GM19023 (cell line): ENCODE results near the gene SPRY4.
"Not testable (repeated sequence)": the region's sequence is repeated elsewhere in the genome, so short reads cannot be mapped to it uniquely, and the experiment has no call there.

Experiments used
- ATAC-seq: cut with Tn5 transposase; IDR thresholded peaks from one replicate; pipeline ENCODE4 v1.9.1; 2021; ENCODE audit warnings: mild to moderate bottlenecking, moderate library complexity; ENCODE audit not compliant: unreplicated experiment

The SPRY4 gene, protein sequence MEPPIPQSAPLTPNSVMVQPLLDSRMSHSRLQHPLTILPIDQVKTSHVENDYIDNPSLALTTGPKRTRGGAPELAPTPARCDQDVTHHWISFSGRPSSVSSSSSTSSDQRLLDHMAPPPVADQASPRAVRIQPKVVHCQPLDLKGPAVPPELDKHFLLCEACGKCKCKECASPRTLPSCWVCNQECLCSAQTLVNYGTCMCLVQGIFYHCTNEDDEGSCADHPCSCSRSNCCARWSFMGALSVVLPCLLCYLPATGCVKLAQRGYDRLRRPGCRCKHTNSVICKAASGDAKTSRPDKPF

DNA sequence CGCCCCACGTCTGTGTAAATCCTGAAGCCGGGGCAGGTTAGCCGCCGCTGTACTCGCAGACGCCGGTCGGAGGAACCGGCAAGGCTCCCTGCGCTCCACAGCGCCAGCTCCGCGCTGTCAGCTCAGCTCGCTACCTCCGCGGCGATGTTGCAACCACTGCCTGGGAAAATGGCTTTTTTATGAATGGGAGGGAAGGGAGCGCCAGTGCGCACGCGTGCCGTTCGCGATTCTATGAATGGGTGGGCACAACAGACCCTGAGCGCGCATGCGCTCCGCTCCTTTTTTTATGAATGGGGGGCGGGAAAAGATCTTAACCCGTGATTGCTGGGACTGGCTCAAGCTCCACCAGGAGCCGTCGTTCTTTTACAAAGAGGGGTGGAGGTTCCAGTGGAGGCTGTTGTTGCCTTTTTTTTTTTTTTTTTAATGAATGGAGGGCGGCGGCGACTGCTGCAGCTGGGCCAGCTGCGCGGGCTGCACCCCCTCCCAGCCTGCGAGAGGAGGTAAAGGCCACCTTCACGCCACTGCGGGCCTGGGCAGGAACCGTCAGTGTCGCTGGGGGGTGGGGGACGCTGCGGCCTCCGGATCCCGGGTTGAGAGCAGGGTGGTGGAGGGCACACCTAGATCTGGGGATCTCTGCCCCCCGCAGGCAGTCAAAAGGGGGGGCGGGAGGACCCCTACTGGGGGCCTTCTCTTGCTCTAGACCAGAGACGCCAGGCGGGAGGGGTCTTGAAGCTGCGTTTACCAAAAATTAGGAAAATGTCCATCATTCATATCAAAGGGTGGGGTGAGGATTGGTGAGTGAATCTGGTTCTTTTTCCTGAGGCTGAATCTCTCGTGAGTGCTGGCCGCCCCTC, at the start of gene SPRY4:
Gene SPRY4, minus strand, starts transcription at position 151 of the 854 bp plus-strand sequence. CDS start 9,913 bp downstream, outside the sequence.
- ATAC-seq, result peak; percentile 75

DNA sequence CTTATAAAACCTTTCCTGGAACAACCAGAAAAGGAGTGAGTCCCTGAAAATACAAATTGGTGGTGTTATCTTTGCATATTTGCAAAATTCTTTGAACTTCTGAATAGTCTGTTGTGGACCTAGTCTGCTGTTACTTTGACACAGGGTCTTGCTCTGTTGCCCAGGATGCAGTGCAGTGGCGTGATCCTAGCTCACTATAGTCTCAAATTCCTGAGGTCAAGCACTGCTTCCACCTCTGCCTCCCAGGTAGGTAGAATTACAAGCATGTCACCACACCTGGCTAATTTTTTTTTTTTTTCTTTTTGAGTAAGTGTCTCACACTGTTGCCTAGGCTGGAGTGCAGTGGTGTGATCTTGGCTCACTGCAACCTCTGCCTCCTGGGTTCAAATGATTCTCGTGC, 43.7 kb upstream of the SPRY4 start:
- ATAC-seq, result no peak

DNA sequence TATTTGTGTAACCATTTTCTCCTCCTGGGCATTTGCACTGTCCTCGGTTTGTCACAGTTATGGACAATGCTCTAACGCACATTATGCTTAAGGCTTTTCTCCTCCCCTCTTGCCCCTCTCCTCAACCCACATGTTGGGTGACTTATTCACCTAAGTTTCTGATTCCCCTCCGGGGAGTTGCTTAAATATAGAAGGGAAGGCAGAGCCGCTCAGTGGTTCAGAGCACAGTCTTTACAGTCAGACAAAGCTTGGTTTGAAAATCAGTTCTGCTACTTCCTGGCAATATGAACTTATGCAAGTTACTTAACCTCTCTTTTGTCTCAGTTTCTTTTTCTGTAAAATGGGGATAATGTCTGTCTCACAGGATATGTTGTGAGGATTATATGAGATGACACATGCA, 41.2 kb upstream of the SPRY4 start:
- no peak for ATAC-seq

DNA sequence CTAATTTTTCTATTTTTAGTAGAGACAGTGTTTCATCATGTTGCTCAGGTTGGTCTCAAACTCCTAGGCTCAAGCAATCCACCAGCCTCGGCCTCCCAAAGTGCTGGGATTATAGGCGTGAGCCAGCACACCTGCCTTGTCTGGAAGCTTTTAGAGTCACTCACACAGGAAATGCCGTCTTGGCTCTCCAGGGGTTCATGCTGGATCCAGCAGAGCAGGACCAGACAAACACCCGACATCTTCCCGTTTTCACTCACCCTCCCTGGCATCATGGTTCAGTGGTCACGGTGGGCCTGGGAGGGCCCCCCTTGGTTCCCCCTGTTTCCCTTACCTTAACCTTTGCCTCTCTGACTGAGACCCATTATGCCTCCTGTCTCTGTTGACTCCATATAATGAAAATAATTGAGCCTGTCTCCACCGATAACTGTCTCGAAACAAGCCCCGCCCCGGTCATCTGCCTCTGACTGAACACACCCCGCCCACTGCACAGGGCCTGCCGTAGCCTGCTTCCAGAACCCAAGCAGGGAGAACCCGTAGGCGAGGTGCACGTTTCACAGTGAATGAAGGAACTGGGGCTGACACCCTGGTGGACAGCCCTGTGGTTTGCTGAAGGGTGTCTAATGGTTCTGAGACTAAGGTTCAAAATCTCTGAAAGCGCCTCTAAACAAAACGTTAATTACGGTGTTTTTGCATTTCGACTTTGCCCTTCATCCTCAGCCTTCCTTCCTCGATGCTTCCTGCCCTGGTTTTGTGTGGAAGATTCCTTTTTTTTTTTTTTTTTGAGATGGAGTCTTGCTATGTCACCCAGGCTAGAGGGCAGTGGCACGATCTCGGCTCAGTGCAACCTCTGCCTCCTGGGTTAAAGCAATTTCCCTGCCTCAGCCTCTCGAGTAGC, 39.7 kb upstream of the SPRY4 start:
- peak; percentile 69 for ATAC-seq

DNA sequence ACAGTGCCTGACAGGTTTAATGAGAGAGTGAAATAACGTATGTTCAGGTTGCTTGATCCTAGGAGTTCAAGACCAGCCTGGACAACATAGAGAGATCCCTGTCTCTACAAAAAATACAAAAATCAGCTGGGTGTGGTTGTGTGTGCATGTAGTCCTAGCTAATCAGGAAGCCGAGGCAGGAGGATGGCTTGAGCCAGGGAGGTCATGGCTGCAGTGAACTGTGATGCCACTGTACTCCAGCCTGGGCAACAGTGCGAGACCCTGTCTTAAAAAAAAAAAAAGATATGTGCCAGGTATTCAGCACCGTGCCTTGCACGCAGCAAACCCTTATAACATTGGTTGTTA, 38.8 kb upstream of the SPRY4 start:
- ATAC-seq, result no peak

DNA sequence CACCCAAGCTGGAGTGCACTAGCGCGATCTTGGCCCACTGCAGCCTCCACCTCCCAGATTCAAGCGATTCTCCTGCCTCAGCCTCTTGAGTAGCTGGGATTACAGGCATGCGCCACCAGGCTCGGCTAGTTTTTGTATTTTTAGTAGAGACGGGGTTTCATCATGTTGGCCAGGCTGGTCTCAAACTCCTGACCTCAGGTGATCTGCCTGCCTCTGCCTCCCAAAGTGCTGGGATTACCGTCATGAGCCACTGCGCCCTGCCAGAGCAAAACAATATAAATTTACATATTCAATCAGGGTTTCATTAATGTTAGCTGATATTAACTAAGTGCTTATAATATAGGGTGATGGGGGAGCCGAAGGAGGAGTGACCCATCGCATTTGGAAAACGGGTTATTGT, 37.4 kb upstream of the SPRY4 start:
- ATAC-seq, result not testable (repeated sequence)

DNA sequence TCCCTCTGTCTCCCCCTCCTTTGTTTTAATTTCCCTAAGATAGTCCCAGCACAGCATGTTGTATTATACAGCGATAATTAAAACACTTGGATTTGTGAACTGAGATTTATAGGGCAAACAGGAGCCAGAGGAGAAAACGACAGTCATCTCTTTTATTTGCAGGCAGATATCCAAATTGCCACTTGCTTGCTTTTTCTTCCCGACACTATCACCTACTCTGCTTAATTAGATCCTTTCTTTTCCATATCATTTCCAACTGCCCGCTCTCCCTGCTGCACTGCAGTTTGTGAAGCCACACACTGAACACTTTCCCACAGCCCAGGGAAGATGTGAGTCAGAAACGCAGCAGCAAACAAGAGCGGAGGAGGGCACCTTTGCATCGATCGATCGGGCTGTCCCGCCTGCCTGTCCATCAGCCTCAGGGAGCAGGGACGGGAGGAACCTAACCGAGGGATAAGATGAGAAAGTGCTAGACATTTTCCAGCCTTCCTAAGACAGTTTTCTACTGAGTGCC, 35.8 kb upstream of the SPRY4 start:
- ATAC-seq, result no peak

DNA sequence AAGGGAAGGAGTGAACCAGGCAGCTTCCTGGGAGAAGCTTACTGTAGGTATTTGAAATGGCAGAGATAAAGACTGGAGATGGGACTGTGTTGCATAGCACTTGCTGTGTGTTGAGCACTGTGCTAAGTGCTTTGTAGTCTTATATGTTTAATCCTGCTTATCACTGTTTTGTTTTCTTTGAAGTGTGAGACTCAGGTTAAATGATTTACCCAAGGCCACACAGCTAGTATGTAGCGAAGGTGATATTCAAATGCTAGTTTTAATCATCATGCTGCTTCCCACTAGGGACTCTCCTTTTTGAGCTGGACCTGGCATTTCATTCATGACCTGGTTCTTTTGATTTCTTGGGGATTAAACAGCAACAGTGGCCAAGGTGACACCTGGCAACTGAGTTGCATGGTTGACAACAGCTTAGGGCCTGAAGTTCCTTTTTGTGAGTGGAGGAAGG, 35.3 kb upstream of the SPRY4 start:
- no peak for ATAC-seq

DNA sequence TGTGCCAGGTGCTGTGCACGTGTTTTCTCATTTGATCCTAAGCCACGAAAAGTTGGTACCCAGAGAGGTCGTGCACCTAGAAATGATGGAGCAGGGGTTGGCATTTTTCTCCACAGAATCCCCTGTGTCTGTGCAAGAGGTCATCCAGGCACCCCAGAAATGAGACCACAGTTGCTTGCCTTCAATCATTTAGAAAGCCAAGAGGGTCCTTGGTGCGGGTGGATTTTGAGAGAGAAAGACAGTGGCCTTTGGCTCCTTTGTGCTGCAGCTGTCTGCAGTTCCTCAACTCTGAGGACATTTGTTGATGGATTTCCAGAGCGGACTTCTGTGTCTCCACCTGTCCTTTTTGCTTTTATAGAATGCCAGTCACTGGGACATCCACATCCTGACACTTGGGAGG, 33.8 kb upstream of the SPRY4 start:
- ATAC-seq, result no peak

DNA sequence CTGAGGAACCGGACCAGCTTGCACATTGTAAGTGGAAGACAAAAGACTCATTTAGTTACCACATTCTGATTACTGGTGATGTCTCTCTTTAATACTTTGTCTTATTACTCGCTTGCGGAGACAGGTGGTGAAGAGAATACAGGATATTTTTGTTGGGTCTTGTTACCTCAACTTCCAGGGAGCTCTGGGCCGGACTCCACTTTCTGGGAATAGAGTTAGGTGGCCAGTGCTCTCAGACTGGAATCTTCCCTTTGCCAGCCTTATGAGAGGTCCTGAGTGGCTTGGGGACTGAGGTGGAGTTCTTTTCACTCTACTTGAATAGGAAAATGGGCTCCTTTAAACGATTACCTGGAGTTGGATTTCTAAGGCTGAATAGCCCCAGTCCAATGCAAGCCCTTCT, 33.3 kb upstream of the SPRY4 start:
- ATAC-seq, result no peak

DNA sequence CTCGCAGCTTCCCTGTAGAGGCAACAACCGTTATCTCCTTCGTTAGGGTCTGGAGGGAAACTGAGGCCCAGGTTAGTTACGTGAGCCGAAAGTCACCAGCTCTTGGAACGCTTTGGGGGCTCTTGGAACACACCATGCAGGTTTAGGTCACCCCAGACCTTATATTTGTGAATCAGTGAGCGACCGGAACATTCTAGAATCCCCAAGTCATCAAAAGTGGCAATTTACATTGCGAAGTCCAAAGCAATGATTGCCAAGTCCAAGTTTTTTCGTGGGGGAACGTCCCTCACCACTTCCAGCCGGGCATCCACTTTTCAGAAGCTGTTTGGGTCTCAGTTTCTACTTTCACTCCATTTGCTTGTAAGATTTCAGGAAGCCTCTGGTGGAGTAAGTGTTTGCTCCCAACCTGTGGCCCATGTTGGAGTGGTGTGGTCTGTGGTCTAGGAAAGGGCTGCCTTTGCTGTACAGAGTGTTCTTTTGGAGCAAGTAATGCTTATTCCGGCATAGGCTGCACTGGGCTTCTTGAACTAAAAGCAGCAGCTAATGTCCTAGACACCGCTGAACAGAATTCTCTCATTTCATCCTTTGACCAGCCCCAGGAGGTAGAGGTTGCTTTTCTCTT, 32.8 kb upstream of the SPRY4 start:
- ATAC-seq, result no peak

DNA sequence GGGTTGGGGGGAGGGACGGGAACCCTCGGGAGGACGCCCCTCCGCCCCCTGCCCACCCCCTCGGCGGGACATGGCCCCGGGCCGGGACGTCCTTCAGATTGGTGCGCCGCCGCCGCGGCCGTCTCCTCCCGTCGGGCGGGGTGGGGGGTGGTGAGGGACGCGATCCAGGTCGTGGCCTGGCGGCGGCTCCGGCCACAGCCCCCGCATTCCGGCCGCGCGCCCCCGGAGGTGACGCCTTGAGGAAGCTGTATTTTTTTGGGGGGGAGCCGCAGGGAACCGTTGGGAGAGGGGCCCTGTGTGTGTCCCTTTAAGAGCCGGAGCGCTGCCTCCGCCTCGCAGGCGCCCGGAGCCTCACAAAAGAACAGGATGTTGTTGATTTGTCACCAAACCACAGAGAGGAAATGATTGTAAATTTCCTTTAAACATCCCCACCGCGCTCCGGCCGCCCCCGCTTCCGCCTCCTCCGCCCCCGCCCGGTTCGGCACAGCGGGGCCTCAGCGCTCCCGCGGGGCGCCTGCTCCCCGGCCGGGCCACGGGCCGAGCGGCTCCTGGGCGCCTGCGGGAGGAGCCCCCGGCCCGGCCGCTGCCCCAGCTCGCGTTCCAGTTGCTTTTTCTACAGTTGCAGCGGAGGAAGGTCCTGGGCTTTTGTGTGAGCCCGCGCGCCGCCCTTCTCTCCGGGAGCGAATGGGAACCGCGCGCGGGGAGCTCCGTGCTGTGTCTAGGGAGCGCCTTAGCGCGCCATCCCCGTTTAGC, 32.1 kb upstream of the SPRY4 start:
- peak; percentile 93 for ATAC-seq

DNA sequence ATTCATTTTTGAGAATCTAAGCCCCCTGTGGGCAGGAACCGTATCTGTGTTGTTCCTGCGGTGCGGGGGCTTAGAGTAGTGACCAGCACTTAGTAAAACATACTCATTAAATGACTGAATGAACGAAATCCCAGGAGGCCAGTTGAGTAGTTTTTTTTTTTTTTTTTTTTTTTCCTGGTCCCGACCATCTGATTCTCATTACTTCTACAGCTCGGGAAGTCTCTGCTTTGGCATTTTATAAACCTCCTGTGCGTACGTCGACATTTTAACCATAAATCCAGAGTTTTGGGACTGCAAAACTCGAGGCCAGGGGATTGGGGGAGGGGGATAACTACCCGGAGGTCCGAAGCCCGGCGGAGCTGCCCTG, 31.5 kb upstream of the SPRY4 start:
- no peak for ATAC-seq

DNA sequence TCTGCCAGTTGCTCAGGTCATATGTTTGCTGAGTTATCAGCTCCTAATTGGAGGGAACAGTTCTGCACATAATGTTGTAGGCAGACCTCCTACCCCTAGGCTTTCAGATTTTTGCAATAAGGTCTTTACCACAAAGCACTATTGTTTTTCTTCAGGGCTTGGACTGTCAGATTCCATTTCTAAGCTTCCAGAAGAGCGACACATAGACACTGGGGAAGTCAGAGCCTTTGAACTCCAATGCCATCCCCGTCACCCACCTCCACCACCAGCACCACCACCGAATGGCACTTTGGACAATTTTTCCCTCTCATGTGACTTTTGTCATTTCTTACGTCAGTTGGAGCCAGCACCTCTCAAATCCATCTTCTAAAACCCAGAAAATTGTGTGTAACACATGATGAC, 28.3 kb upstream of the SPRY4 start:
- ATAC-seq, result no peak

DNA sequence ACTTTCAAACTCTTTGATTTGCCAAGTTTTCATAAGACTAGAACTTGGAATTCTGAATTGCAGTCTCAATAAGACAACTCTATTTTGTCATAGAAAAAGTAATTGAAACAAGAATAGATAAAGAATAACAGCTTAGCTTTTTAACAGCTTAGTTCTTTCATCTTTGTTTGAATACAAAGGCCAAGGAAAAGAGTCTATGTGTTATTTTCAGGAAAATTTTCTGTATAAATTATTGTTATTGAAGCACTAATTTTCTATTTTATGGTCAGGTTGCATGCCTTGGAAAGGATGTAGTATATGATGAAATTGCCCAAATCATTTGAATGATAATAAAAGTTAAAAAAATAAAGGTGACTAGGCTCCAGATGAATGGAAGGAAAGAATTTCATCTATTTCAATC, 25.2 kb upstream of the SPRY4 start:
- no peak for ATAC-seq

DNA sequence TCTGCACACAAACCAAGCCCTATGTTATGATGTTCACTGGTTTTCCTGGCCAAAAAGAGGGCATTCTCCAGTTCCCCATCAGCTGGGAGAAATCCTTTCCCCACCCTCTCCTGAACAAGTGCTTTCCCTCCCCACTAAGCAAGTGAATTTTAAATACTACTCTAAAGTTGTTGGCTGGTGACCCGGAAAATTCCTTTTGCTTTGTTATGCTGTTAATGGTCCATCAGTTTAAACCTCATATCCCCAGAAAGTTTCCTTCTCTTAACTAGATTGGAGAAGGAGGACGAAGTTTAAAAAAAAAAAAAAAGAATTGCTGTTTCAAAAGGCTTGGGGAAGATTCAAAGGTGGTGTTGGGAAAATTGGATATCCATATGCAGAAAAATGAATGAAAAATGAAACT, 21.9 kb upstream of the SPRY4 start:
- no peak for ATAC-seq

DNA sequence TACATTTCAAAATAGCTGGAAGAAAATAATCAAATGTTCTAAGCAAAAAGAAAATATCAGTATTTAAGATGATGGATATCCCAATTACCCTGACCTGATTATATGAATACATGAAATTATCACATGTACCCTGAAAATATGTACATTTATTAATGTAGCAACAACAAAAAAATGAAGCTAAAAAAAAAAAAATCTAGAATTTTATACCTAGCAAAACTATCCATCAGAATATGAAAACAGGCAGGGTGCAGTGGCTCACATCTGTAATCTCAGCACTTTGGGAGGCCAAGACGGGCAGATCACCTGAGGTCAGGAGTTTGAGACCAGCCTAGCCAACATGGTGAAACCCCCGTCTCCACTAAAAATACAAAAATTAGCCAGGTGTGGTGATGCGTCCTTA, 20.1 kb upstream of the SPRY4 start:
- not testable (repeated sequence) for ATAC-seq

DNA sequence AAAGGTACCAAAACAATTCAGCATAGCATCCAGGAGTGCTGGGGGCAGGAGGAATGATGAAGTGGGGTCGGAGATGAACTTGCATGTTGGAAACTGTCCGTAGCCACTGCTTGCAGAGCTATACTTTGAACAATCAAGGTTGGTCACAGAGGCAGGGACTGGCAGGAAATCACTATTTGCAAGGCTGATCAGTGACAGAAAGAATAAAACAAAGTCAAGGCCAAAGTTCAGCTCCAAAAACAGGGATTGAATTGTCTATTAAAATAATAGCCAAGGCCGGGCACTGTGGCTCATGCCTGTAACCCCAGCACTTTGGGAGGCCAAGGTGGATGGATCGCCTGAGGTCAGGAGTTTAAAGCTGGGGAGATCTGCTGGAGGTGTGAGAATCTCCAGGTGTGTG, 18.7 kb upstream of the SPRY4 start:
- ATAC-seq, result no peak

DNA sequence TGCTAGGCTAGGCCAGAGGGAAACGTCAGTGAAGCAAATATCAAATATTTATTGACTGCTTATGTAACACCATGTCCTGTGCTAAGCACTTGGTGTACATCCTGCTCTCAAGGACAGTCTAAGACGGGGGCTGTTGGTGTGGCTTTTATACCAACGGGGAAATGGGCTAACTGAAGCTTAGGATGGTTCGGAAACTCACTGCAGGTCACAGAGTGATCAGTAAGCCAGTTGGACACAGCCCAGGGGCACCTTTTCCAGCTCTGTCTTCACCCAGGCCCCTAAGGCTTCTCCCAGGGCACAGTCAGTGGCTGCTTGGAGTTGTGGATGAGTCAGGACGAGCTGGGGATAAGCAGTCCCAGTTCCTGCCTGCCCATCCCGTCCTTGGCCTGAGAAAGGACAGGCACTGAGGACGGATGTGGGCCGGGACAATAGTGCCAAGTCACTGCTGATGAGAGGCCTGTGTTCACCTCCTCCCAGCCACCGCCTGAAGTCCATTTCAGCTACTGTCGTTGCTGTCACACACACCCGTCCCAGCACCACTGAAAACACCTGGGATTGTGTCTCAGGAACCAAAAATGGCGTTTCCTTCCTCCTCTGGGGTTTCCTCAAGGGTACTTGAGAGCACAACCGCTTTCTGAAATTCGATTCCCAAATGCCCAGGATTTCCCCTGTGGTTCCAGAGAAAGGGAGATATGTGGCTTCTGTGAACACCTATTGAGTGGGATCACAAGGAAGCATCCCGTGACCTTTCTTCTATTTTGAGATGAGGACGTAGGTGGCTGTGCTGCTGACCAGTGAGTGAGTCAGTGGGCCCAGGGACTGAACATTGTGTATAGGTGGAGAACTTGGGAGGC, 17.5 kb upstream of the SPRY4 start:
- no peak for ATAC-seq
